ENCODE measurements around the gene DTNBP1. TPM values are rescaled to one million over a fixed set of nuclear protein-coding genes. Genes with fewer than 3 reads are reported as not detected.

DTNBP1 gene
- total RNA-seq, 2 donors from 2014 or later, result 6.3 to 25.0 TPM

DNA sequence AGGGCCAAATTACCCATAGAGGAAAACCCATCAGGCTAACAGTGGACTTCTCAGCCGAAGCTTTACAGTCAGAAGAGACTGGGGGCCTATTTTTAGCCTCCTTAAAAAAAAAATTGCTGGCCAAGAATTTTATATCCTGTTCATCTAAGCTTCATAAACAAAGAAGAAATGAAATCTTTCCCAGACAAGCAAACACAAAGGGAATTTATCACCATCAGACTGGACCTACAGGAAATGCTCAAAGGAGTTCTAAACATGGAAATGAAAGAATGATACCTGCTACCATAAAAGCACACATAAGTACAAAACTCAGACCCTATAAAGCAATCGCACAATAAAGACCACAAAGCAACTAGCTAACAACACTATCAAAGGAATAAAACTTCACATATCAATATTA, 19.3 kb downstream of the DTNBP1 start:
- Histone ChIP-seq H3K27ac (no peak overlapping the region), H3K27me3 (no peaks in the 10 kb centered on the region), H3K9me3 (peaks cover 7 to 33% of the 10 kb centered on the region in 2 donors), H3K4me3 (no peak overlapping the region), H3K4me1 (no peaks in the 10 kb centered on the region), H3K36me3 (no peaks in the 10 kb centered on the region)
- DNase-seq (ENCODE audit: low spot score), result no peak
- TF ChIP-seq, protein P1, sequence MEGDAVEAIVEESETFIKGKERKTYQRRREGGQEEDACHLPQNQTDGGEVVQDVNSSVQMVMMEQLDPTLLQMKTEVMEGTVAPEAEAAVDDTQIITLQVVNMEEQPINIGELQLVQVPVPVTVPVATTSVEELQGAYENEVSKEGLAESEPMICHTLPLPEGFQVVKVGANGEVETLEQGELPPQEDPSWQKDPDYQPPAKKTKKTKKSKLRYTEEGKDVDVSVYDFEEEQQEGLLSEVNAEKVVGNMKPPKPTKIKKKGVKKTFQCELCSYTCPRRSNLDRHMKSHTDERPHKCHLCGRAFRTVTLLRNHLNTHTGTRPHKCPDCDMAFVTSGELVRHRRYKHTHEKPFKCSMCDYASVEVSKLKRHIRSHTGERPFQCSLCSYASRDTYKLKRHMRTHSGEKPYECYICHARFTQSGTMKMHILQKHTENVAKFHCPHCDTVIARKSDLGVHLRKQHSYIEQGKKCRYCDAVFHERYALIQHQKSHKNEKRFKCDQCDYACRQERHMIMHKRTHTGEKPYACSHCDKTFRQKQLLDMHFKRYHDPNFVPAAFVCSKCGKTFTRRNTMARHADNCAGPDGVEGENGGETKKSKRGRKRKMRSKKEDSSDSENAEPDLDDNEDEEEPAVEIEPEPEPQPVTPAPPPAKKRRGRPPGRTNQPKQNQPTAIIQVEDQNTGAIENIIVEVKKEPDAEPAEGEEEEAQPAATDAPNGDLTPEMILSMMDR (IDR thresholded peaks at IDR 0.05), result no peak

DNA sequence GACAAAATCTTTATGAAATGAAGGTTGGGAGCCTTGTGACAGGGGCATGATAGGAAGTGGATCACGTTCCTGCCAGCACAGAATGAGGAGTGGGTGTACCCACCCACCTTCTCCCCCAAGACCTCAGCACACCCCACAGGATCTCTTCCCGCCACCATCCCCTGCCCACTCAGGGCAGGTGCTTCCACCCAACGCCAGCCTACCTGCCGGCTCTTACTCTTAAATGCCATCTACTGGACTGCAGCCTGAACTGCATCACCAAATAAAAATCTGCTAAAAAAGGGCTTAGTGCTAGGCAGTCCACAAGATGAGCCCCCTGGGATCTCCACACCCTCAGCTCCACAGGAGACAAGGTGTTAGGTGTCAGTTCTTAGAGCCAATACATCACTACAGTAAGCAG, 20.6 kb downstream of the DTNBP1 start:
- H3K27me3 ChIP-seq, result no peaks in the 10 kb centered on the region
- DNase-seq (ENCODE audit: low spot score), result no peak
- H3K36me3 ChIP-seq, result no peaks in the 10 kb centered on the region
- TF ChIP-seq, protein P1 (IDR thresholded peaks at IDR 0.05), result no peak
- no peak overlapping the region for H3K4me3 ChIP-seq
- no peak overlapping the region for H3K27ac ChIP-seq
- H3K9me3 ChIP-seq, result peaks cover 7 to 28% of the 10 kb centered on the region in 2 donors
- H3K4me1 ChIP-seq, result no peaks in the 10 kb centered on the region

DNA sequence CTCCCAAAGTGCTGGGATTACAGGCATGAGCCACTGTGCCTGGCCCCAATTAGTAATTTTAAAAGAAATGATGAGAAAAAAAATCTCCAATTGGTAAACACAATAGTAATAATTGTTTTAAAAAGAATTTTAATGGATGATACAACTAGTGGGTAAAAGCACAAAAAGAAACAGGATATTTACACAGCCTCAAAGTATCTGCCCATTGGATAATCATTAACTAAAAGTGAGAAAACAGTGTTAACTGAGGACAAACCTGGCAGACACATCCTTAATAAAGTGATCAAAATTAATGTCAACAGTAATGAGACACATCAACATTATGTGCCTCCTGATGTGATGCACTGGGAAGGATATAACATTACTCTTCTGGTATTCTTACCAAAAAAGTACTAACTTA, 24.5 kb downstream of the DTNBP1 start:
- Histone ChIP-seq H3K27ac (no peak overlapping the region), H3K4me3 (no peak overlapping the region), H3K9me3 (peaks cover 2 to 17% of the 10 kb centered on the region in 2 donors), H3K36me3 (no peaks in the 10 kb centered on the region), H3K27me3 (no peaks in the 10 kb centered on the region), H3K4me1 (no peaks in the 10 kb centered on the region)
- no peak for DNase-seq (ENCODE audit: low spot score)
- TF ChIP-seq, protein P1 (IDR thresholded peaks at IDR 0.05), result no peak

DNA sequence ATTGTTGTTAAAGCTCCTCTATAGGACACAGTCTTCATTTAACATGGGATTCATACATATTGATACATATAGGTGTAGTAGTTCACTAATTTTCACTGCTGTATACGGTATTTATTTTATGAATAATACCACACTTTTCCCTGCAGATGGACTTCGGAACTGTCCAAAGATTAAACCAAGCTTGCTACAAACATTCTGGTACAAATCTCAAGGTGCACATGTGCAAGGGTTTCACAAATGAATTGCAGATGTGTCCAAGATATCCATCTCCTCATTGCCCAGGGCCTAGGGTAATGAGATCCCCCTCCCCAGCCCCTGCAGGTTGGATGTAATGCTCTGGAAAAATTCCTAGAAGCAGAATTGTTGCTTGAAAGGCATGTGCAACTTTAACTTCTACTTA, 31.4 kb downstream of the DTNBP1 start:
- DNase-seq (ENCODE audit: low spot score), result no peak
- H3K27me3 ChIP-seq, result no peaks in the 10 kb centered on the region
- H3K9me3 ChIP-seq, result no peaks in the 10 kb centered on the region
- no peak overlapping the region for H3K4me3 ChIP-seq
- H3K27ac ChIP-seq, result no peak overlapping the region
- TF ChIP-seq, protein P1 (IDR thresholded peaks at IDR 0.05), result no peak
- peaks cover 0 to 7% of the 10 kb centered on the region in 2 donors for H3K4me1 ChIP-seq
- H3K36me3 ChIP-seq, result no peaks in the 10 kb centered on the region

DNA sequence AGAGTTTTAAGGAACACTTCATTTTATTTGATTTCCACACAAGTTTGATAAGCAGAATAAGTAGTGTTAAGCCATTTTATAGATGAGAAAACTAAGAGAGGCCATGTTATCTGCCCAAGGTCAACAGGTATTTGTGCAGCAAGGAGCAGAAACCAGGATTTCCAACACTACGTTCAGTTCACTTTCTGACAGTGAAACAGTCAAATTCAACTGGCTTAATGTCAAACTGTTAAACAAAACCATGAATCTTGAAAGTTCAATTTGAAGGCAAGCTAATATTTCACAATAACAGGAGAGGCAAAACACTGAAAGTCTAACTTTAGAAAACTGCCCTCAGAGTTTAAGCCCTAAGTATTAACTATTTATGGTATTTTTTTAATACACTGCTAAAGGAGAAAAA, 32.6 kb downstream of the DTNBP1 start:
- Histone ChIP-seq H3K27me3 (no peaks in the 10 kb centered on the region), H3K27ac (no peak overlapping the region), H3K9me3 (no peaks in the 10 kb centered on the region), H3K4me1 (peaks cover 0 to 7% of the 10 kb centered on the region in 2 donors), H3K36me3 (no peaks in the 10 kb centered on the region), H3K4me3 (no peak overlapping the region)
- TF ChIP-seq, protein P1 (IDR thresholded peaks at IDR 0.05), result no peak
- DNase-seq (ENCODE audit: low spot score), result no peak

DNA sequence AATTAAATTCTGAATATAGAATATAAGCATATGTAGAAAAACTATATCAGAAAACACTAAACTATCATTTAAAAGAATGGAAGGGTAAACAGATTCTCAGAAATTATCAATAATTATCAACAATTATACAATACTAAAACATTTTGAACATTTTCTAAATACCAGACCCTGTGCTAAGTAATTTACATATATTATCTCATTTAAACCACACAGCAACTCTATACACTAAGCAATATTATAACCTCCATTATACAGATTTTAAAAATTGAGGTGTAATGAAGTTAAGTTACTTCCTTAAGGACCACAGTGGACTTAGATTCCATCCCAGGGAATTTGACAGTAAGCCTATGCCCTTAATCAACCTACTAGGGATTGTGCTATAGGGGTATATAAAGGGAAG, 33.3 kb downstream of the DTNBP1 start:
- no peaks in the 10 kb centered on the region for H3K36me3 ChIP-seq
- no peak for DNase-seq (ENCODE audit: low spot score)
- TF ChIP-seq, protein P1 (IDR thresholded peaks at IDR 0.05), result no peak
- H3K4me1 ChIP-seq, result peaks cover 0 to 7% of the 10 kb centered on the region in 2 donors
- H3K9me3 ChIP-seq, result no peaks in the 10 kb centered on the region
- H3K27ac ChIP-seq, result no peak overlapping the region
- H3K4me3 ChIP-seq, result no peak overlapping the region
- no peaks in the 10 kb centered on the region for H3K27me3 ChIP-seq
